Mesothelial cell of epicardium (in vitro differentiated cells): ENCODE measurements around the gene MYH2. TPM values are rescaled to one million over a fixed set of nuclear protein-coding genes. Genes with fewer than 3 reads are reported as not detected.

Source experiments
- DNase-seq, 2 experiments: peaks; one replicate each; pipeline ENCODE4 v3.0.0; 2021; ENCODE audit warnings: low spot score in 2 of 2; ENCODE audit not compliant: unreplicated experiment in 2 of 2
- H3K27ac Mint-ChIP-seq: 2 replicates; pipeline ENCODE4 v1.8.0; 2021; ENCODE audit warnings: mixed read lengths
- H3K27me3 Mint-ChIP-seq: 2 replicates; pipeline ENCODE4 v1.8.0; 2021; ENCODE audit warnings: low read depth, mixed read lengths
- H3K36me3 Mint-ChIP-seq: 2 replicates; pipeline ENCODE4 v1.8.0; 2021; ENCODE audit warnings: mixed read lengths
- H3K4me1 Mint-ChIP-seq: 2 replicates; pipeline ENCODE4 v1.8.0; 2021; ENCODE audit warnings: mixed read lengths
- H3K4me3 Mint-ChIP-seq: 2 replicates; pipeline ENCODE4 v1.8.0; 2021; ENCODE audit warnings: mild to moderate bottlenecking, moderate library complexity, mixed read lengths
- H3K9me3 Mint-ChIP-seq: 2 replicates; pipeline ENCODE4 v1.8.0; 2021; ENCODE audit warnings: mixed read lengths
- total RNA-seq: library from RNA; stranded (reverse); gene quantifications from 3 replicates; pipeline ENCODE4 v1.2.1, GENCODE V29; 2021
- TF ChIP-seq, protein P1 (sequence below): fragments of 200-600 bp; sonication (generic); IDR thresholded peaks from one replicate; pipeline ENCODE4 v1.5.0; 2021; ENCODE audit warnings: antibody characterized with exemption; ENCODE audit not compliant: unreplicated experiment

Gene MYH2
- total RNA-seq, 1 donor from 2014 or later: not detected

DNA sequence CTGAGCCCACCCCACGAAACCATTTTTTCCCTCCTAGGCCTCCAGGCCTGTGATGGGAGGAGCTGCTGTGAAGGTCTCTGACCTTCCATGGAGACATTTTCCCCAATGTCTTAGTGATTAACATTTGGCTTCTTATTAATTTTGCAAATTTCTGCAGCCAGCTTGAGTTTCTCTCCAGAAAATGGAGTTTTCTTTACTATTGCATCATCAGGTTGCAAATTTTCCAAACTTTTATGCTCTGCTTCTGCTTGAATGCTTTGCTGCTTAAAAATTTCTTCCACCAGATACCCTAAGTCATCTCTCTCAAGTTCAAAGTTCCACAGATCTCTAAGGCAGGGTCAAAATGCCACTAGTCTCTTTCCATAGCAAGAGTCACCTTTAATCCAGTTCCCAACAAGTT is 67.2 kb downstream of the MYH2 start:
- Mint-ChIP-seq H3K4me3 (no peak overlapping the region), H3K27me3 (no peaks in the 10 kb centered on the region), H3K4me1 (no peaks in the 10 kb centered on the region), H3K9me3 (peaks cover 40% of the 10 kb centered on the region), H3K36me3 (peaks cover 2% of the 10 kb centered on the region), H3K27ac (no peak overlapping the region)
- TF ChIP-seq, protein P1, sequence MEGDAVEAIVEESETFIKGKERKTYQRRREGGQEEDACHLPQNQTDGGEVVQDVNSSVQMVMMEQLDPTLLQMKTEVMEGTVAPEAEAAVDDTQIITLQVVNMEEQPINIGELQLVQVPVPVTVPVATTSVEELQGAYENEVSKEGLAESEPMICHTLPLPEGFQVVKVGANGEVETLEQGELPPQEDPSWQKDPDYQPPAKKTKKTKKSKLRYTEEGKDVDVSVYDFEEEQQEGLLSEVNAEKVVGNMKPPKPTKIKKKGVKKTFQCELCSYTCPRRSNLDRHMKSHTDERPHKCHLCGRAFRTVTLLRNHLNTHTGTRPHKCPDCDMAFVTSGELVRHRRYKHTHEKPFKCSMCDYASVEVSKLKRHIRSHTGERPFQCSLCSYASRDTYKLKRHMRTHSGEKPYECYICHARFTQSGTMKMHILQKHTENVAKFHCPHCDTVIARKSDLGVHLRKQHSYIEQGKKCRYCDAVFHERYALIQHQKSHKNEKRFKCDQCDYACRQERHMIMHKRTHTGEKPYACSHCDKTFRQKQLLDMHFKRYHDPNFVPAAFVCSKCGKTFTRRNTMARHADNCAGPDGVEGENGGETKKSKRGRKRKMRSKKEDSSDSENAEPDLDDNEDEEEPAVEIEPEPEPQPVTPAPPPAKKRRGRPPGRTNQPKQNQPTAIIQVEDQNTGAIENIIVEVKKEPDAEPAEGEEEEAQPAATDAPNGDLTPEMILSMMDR: no peak
- no peak for DNase-seq

DNA sequence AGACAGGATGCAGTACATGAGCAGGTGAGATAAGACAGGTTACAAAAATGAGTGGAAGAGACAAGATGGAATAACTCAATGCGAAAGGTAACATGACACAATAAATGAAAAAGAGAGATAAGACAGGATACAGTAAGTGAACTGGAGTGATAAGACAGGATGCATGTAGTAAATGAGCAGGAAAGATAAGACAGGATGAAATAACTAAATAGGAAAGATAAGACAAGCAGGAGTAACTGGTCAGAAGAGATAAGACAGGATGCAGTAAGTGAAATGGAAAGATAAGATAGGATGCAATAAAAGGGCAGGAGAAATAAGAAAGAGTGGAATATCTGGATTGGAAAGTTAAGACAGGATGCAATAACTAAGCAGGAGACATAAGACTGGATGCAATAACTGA is 71.8 kb downstream of the MYH2 start:
- H3K27me3 Mint-ChIP-seq: peaks cover 5% of the 10 kb centered on the region
- no peaks in the 10 kb centered on the region for H3K4me1 Mint-ChIP-seq
- H3K4me3 Mint-ChIP-seq: no peak overlapping the region
- no peak for DNase-seq
- TF ChIP-seq, protein P1: no peak
- no peak overlapping the region for H3K27ac Mint-ChIP-seq
- H3K9me3 Mint-ChIP-seq: peaks cover 8% of the 10 kb centered on the region
- H3K36me3 Mint-ChIP-seq: peaks cover 2% of the 10 kb centered on the region

DNA sequence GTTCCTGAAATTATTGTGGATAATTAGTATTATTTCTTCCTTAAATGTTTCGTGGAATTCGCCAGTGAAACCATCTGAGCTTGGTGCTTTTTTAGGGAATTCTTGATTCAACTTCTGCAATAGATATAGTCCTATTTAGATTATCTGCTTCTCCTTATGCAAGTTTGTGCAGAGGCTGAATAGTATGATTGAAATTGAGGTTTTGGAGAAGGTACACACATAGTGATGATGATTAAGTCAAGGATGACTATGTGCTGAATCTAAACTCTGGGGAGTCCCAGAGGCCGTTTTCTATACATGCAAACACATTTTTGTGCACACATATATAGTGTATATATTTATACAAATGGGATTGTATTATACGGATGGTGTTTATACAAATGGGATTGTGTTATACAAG is 74.9 kb downstream of the MYH2 start:
- Mint-ChIP-seq H3K9me3 (no peaks in the 10 kb centered on the region), H3K36me3 (no peaks in the 10 kb centered on the region)

DNA sequence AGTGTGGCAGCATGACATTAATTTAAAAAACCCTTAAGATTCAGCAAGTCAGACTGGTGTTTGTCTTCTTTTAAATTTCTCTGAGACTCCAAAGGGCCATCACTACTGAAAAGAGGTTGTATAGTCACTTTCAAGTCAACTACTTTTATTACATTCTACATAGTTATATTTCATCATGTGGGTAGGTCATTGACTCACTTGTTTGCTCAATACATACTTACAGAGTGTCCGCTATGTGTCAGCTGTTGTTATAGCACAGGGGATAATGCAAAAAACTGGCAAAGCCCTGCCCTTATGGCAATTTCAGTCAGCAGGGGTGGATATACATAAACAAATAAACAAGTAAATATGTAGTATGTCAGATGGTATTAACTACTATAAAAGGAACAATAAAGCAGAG is 77.6 kb downstream of the MYH2 start:
- no peaks in the 10 kb centered on the region for H3K4me1 Mint-ChIP-seq
- H3K4me3 Mint-ChIP-seq: no peak overlapping the region
- H3K27me3 Mint-ChIP-seq: peaks cover 12% of the 10 kb centered on the region
- H3K9me3 Mint-ChIP-seq: no peaks in the 10 kb centered on the region
- TF ChIP-seq, protein P1: no peak
- no peak overlapping the region for H3K27ac Mint-ChIP-seq
- no peak for DNase-seq
- H3K36me3 Mint-ChIP-seq: no peaks in the 10 kb centered on the region

More for the DNA sequence above, 74.9 kb downstream of the MYH2 start:
- Mint-ChIP-seq H3K27ac (no peak overlapping the region), H3K4me1 (no peaks in the 10 kb centered on the region), H3K4me3 (no peak overlapping the region), H3K27me3 (peaks cover 7% of the 10 kb centered on the region)
- DNase-seq: no peak
- TF ChIP-seq, protein P1: no peak

Other genes with a start within 250 kb of the MYH2 start
- 0.04 TPM in 1 of 3 replicates, not detected in the others for gene MYH13, start 176.7 kb downstream of the MYH2 start, total RNA-seq
- gene MYH8, start 127.7 kb downstream of the MYH2 start, total RNA-seq: not detected in 3 replicates
- gene MYH4, start 80.1 kb downstream of the MYH2 start, total RNA-seq: not detected in 3 replicates
- gene MYH1, start 31.1 kb downstream of the MYH2 start, total RNA-seq: not detected in 3 replicates
- 3.7 to 4.3 TPM (median 3.7 TPM) in 3 replicates for gene MYH3, start 107.7 kb upstream of the MYH2 start, total RNA-seq
- gene SCO1, start 147.9 kb upstream of the MYH2 start, total RNA-seq: 29.0 to 30.7 TPM (median 29.8 TPM) in 3 replicates
- gene ADPRM, start 147.9 kb upstream of the MYH2 start, total RNA-seq: 9.1 to 12.2 TPM (median 11.5 TPM) in 3 replicates
- gene TMEM220, start 180.4 kb upstream of the MYH2 start, total RNA-seq: 3.9 to 5.7 TPM (median 4.9 TPM) in 3 replicates